Measurements from ENCODE around the gene DAZAP1. TPM values are rescaled to one million over a fixed set of nuclear protein-coding genes. Genes with fewer than 3 reads are reported as not detected.

Gene DAZAP1
- total and polyA plus RNA-seq, 2 of the 4 experiments (the other 2 are of a cell fraction): 22.0 to 62.8 TPM

- 95% methylated on average over 13 of the region's 24 CpGs; no CpG with 5 or more reads in 1 of the 2 experiments for WGBS, 2 experiments (ENCODE audit: extremely low coverage in 2 of 2, insufficient read length in 1 of 2)
- dilution Hi-C loops (cut with HindIII; ENCODE audit: low sequenced_read_pairs, unreplicated experiment): no loop called here
- no peak overlapping the region for H2AFZ ChIP-seq (replicated peaks; ENCODE audit: low read length, poor library complexity)
Observed at GRCh38 chr19:1431759-1432506, 24.5 kb downstream of the DAZAP1 start.

More at GRCh38 chr19:1431759-1432506, 24.5 kb downstream of the DAZAP1 start:
- no peak overlapping the region for H2AK5ac ChIP-seq (ENCODE audit: low read depth, low read length)
- BruUV-seq (replicated peaks): no TSS peak
- ChIA-PET POLR2A (ENCODE audit: unreplicated experiment) (no interaction called here), CTCF (no interaction called here)
- H3K23ac ChIP-seq (ENCODE audit: low read depth, low read length): no peak overlapping the region
- H2BK120ac ChIP-seq (ENCODE audit: low read depth, low read length): no peak overlapping the region
- H4K8ac ChIP-seq (ENCODE audit: low read depth in 2 of 2, low read length in 2 of 2): no peak overlapping the region
- no peak overlapping the region for H3K4me2 ChIP-seq (ENCODE audit: low read depth, low read length)
- no peak overlapping the region for H3K27ac ChIP-seq (ENCODE audit: insufficient read depth, low read length)
- ATAC-seq (ENCODE audit: low read depth) (no peak), DNase-seq (no peak)
- in situ Hi-C loops (cut with MboI; ENCODE audit: low sequenced_read_pairs): no loop called here
- no peak overlapping the region for H3K4me3 ChIP-seq (ENCODE audit: insufficient read depth, low read depth, low read length)
- no peaks in the 10 kb centered on the region for H3K4me1 ChIP-seq (ENCODE audit: control insufficient read depth, insufficient read depth, low read length)
- H3K27me3 ChIP-seq (ENCODE audit: control insufficient read depth, insufficient read depth, low read length): no peaks in the 10 kb centered on the region
- no peak overlapping the region for H4K91ac ChIP-seq (ENCODE audit: insufficient read depth, low read depth, low read length)
- peaks cover 19 to 54% of the 10 kb centered on the region in 2 experiments for H3K79me1 ChIP-seq (ENCODE audit: low read depth in 1 of 2, low read length in 2 of 2)
- H3K9me1 ChIP-seq (ENCODE audit: insufficient read depth, low read length): no peaks in the 10 kb centered on the region; the same call in 1 of the 2 replicates
- intact Hi-C loops (cut with micrococcal nuclease): no loop called here
- no peak overlapping the region for H2BK5ac ChIP-seq (ENCODE audit: low read depth, low read length, poor library complexity, severe bottlenecking)
- H3K14ac ChIP-seq (replicated peaks; ENCODE audit: low read depth, low read length): no peak overlapping the region
- no peak overlapping the region for H3K9ac ChIP-seq (ENCODE audit: low read depth, low read length)
- H2BK15ac ChIP-seq (ENCODE audit: low read depth, low read length): no peak overlapping the region
- H4K20me1 ChIP-seq (ENCODE audit: insufficient read depth, low read length): peaks cover 18% of the 10 kb centered on the region
- no peak overlapping the region for H4K5ac ChIP-seq (ENCODE audit: low read depth, low read length)
- no peak overlapping the region for H2BK20ac ChIP-seq (ENCODE audit: low read depth, low read length)
- no peak overlapping the region for H2AK9ac ChIP-seq (replicated peaks; ENCODE audit: low read depth, low read length, poor library complexity)
- TF ChIP-seq RFX5 (IDR thresholded peaks at IDR 0.05; ENCODE audit: low read depth, low read length) (no peak), BHLHE40 (IDR thresholded peaks at IDR 0.05; ENCODE audit: low read depth, low read length) (no peak), MAZ (IDR thresholded peaks at IDR 0.05; ENCODE audit: borderline replicate concordance, low read depth, low read length) (no peak), CEBPB (IDR thresholded peaks at IDR 0.05; ENCODE audit: low read depth, low read length) (no peak), FOS (IDR thresholded peaks at IDR 0.05; ENCODE audit: low read depth, low read length) (no peak), CTCF (conservative IDR thresholded peaks at IDR 0.05; ENCODE audit: low read depth, low read length) (no peak), RCOR1 (IDR thresholded peaks at IDR 0.05; ENCODE audit: insufficient replicate concordance, low read length) (no peak)
- H3K4ac ChIP-seq (ENCODE audit: low read depth, low read length): no peak overlapping the region
- H3K56ac ChIP-seq (ENCODE audit: extremely low read depth, insufficient read depth, low read length): no peak overlapping the region
- H3K9me3 ChIP-seq (ENCODE audit: control insufficient read depth, insufficient read depth, low read length): no peaks in the 10 kb centered on the region
- no peak overlapping the region for H3K18ac ChIP-seq (ENCODE audit: low read depth, low read length)
- peaks cover 61% of the 10 kb centered on the region for H3K36me3 ChIP-seq (ENCODE audit: control insufficient read depth, insufficient read depth, low read length)
